NCI-H1694 (cell line): ENCODE data around the gene AGBL5.
"Not testable (repeated sequence)": the region's sequence is repeated elsewhere in the genome, so short reads cannot be mapped to it uniquely, and the experiment has no call there.

Source experiments
- DNase-seq: peaks from one replicate; lab custom pipeline; 2025; lab: John Stamatoyannopoulos, UW

Gene AGBL5

DNA sequence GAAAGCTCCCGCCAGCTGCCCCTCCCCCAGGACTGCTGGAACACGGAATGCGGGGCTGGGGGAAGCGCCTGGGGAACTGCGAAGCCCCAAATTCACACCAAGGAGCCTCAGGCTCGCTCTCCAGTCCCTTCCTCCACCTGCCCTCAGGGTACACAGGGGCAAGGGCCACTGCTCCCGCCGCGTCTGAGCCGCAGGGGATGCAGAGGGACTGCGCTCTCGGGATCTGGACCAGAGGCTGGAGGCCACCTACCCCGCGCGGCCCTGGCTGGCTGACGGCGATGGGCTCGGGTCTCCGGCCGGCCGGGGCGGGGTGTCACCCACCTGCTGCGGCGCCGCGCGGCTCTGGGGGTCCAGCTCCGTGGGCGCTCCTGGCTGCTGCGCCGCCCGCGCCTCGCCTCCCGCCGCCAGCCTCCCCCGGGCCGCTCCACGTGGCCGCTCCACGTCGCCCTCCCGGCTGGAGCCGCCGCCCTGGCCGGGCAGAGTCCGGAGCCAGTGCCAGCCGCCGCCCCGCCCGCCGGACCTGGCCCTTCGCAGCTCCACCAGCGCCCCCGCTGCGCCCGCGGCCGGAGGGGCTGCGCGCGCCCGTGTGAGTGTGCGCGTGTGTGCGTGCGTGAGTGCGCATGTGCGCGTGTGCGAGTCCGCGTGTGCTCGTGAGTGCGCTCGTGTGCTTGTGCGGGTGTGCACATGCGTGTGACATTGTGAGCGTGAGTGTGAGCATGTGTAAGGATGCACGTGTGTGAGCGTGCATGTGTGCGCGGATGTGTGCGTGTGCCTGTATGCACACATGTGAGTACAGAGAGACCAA is 67.3 kb downstream of the AGBL5 start, which contains the start of gene CGREF1:
Gene CGREF1 (minus strand): TSS at position 604 of the 805 bp plus-strand sequence. CDS start 14,762 bp downstream, outside the sequence.
- no peak for DNase-seq

DNA sequence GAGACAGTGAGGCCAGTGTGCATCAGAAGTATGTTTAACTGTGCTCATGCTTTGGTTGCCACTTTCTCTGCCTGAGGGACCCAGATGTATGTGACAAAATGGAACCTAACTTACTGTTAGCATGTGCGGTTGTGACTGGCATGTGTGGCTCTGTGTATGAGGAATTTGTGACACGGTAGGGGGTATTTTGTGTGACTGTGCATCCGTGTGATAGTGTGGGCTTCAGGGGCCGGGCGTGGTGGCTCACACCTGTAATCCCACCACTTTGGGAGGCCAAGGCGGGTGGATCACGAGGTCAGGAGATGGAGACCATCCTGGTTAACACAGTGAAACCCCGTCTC is 67.8 kb downstream of the AGBL5 start:
- not testable (repeated sequence) for DNase-seq
